Measurements from ENCODE around the gene KY. TPM values are rescaled to one million over a fixed set of nuclear protein-coding genes. Genes with fewer than 3 reads are reported as not detected.

The KY gene
- total and polyA plus RNA-seq, 9 donors = 0.34 to 5.2 (median 0.87) TPM

DNA sequence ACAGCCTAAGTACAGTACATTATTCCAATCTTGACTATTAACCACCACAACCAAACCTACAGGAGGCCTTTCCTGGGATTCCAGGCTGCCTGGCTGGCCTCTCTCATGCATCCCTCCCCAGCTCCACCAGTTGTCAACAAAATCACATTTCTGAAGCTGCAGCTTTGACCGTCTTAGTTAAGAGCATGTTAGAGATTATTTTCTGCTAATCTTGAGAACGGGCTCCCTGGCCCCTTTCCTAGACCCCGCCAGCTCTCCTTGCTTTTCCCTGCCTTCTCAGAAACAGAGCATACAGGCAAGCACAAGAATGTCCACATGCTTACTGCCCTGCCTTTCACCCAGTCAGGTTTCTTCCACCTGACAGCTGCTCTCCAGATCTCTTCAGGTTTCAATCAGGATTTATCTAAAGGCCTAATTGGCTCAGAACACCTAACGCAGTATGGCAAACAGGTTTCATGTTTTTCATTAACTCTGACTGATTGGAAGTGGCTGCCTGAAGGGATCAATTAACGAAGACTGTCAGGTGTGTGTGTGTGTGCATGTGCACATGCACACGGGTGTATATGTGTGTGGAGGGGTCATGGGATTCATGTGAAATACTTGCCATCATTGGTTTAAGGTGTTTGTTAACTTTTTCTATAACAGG lies 12.3 kb downstream of the KY start:
- Histone ChIP-seq H3K4me3 (no peak overlapping the region), H3K9me3 (no peaks in the 10 kb centered on the region), H3K27me3 (no peaks in the 10 kb centered on the region), H3K36me3 (no peaks in the 10 kb centered on the region), H3K27ac (no peak overlapping the region), H3K4me1 (ENCODE audit: insufficient read depth) (no peaks in the 10 kb centered on the region)
- no peak for DNase-seq
- 54 to 60% (median 59%) methylated on average over 6 of the region's 6 CpGs for WGBS, 3 donors
- no peak for TF ChIP-seq EP300 (IDR thresholded peaks at IDR 0.05)
- TF ChIP-seq, protein P1, sequence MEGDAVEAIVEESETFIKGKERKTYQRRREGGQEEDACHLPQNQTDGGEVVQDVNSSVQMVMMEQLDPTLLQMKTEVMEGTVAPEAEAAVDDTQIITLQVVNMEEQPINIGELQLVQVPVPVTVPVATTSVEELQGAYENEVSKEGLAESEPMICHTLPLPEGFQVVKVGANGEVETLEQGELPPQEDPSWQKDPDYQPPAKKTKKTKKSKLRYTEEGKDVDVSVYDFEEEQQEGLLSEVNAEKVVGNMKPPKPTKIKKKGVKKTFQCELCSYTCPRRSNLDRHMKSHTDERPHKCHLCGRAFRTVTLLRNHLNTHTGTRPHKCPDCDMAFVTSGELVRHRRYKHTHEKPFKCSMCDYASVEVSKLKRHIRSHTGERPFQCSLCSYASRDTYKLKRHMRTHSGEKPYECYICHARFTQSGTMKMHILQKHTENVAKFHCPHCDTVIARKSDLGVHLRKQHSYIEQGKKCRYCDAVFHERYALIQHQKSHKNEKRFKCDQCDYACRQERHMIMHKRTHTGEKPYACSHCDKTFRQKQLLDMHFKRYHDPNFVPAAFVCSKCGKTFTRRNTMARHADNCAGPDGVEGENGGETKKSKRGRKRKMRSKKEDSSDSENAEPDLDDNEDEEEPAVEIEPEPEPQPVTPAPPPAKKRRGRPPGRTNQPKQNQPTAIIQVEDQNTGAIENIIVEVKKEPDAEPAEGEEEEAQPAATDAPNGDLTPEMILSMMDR (IDR thresholded peaks at IDR 0.05) = no peak
- no peak for TF ChIP-seq POLR2A (IDR thresholded peaks at IDR 0.05)
- intact Hi-C loops (cut with DNase I) = no loop called here

DNA sequence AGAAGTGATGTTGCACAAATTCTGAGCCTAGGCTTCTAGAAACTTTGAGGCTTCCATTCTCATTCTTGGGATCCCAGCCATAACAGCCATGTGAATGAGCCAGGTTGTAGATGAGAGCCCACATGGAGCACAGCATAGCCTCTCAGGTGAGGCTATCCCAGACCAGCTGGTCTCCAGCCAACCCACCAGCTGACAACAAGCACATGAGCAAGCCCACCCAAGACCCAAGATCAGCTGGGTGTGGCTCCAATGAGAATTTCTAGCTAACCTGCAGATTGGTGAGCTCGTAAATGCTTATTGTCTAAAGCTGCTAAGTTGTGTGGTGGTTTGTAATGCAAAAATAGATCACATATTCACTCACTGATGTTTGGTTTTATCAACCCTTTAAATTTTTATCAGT lies 14.4 kb downstream of the KY start:
- Histone ChIP-seq H3K27me3 (no peaks in the 10 kb centered on the region), H3K4me3 (no peak overlapping the region), H3K9me3 (no peaks in the 10 kb centered on the region), H3K4me1 (ENCODE audit: insufficient read depth) (no peaks in the 10 kb centered on the region), H3K36me3 (no peaks in the 10 kb centered on the region), H3K27ac (no peak overlapping the region)
- WGBS, 3 donors = 84 to 88% (median 86%) methylated on average over 1 of the region's 1 CpG
- no peak for DNase-seq
- TF ChIP-seq EP300 (IDR thresholded peaks at IDR 0.05) (no peak), POLR2A (IDR thresholded peaks at IDR 0.05) (no peak)
- TF ChIP-seq, protein P1 (IDR thresholded peaks at IDR 0.05) = no peak
- intact Hi-C loops (cut with DNase I) = no loop called here

DNA sequence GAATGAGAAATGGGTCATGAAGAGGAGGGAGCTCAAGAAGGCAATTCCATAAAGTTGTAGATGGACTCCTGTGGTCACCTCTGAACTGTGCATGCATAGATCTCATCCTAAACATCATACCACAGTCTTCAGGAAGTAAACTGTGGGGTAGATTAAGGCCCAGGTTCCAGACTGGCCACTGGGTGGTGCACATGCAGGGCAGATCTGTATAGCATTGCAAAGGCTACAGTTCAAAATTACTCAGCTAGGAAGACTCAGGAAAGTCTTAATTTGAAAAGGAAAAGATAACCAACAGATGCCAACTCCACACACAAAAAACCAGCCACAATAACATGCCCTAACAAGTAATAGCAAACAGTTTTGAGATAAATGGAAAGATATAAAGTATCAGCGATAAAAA lies 20.3 kb downstream of the KY start:
- 93 to 98% (median 97%) methylated on average over 1 of the region's 1 CpG for WGBS, 3 donors

DNA sequence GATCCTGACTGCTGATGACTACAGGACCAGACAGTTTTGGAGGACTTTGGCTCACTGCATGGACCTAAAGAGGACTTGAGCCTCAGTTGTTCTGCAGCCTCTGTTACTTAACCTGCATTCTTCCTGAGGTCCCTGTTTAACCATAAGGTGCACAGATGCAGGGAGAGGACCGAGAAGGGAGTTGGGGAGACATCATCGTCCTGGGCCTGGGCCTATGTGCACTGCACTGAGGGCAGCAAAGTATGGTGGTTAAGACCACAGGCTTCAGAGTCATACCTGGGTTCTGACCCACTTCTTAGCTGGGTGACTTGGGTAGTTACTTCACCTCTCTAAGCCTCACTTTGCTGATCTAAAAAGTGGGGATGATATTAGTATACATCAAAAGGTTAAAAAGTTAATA lies 21.9 kb downstream of the KY start:
- no peaks in the 10 kb centered on the region for H3K9me3 ChIP-seq
- no peaks in the 10 kb centered on the region for H3K27me3 ChIP-seq
- intact Hi-C loops (cut with DNase I) = no loop called here
- no peaks in the 10 kb centered on the region for H3K36me3 ChIP-seq
- TF ChIP-seq POLR2A (IDR thresholded peaks at IDR 0.05) (no peak), EP300 (IDR thresholded peaks at IDR 0.05) (no peak)
- TF ChIP-seq, protein P1 (IDR thresholded peaks at IDR 0.05) = no peak
- 83 to 88% (median 87%) methylated on average over 2 of the region's 2 CpGs for WGBS, 3 donors
- H3K4me1 ChIP-seq (ENCODE audit: insufficient read depth) = no peaks in the 10 kb centered on the region
- no peak overlapping the region for H3K4me3 ChIP-seq
- DNase-seq = no peak
- H3K27ac ChIP-seq = no peak overlapping the region

More for the DNA sequence above, 20.3 kb downstream of the KY start:
- Histone ChIP-seq H3K4me1 (ENCODE audit: insufficient read depth) (no peaks in the 10 kb centered on the region), H3K36me3 (no peaks in the 10 kb centered on the region), H3K27ac (no peak overlapping the region), H3K4me3 (no peak overlapping the region), H3K9me3 (no peaks in the 10 kb centered on the region), H3K27me3 (no peaks in the 10 kb centered on the region)
- DNase-seq = no peak
- intact Hi-C loops (cut with DNase I) = no loop called here
- TF ChIP-seq, protein P1 (IDR thresholded peaks at IDR 0.05) = no peak
- TF ChIP-seq POLR2A (IDR thresholded peaks at IDR 0.05) (no peak), EP300 (IDR thresholded peaks at IDR 0.05) (no peak)
